ENCODE results near the gene CWF19L2. TPM values are rescaled to one million over a fixed set of nuclear protein-coding genes. Genes with fewer than 3 reads are reported as not detected.

The CWF19L2 gene
- total and polyA plus RNA-seq, 2 of the 8 experiments (the other 6 are each of a cell fraction or from before 2014, with no cell fraction given) = 2.2 to 16.6 TPM

GRCh38 chr11:107493117-107493516 lies 35.5 kb upstream of the CWF19L2 start:
- POLR2A ChIA-PET (ENCODE audit: partially characterized antibody) = no interaction called here
- H3K23ac ChIP-seq (ENCODE audit: insufficient read length) = no peak overlapping the region
- no peaks in the 10 kb centered on the region for H3K79me1 ChIP-seq (ENCODE audit: low read depth, low read length)
- H3K56ac ChIP-seq (replicated peaks; ENCODE audit: insufficient read length, low read depth, low read length) = no peak overlapping the region
- no peaks in the 10 kb centered on the region for H3K9me3 ChIP-seq (ENCODE audit: insufficient read depth in 2 of 2, low read depth in 1 of 2, low read length in 1 of 2)
- no peak overlapping the region for H3K9ac ChIP-seq (replicated peaks in 1 of 4; ENCODE audit: extremely low read depth in 1 of 4, low read depth in 3 of 4, low read length in 3 of 4)
- H2BK15ac ChIP-seq (ENCODE audit: low read length) = no peak overlapping the region
- no peak overlapping the region for H3K4ac ChIP-seq (replicated peaks; ENCODE audit: insufficient read length, low read depth, low read length)
- no peak overlapping the region for H2BK20ac ChIP-seq (ENCODE audit: low read length)
- CTCF ChIA-PET (ENCODE audit: partially characterized antibody) = no interaction called here
- no peak overlapping the region for H4K5ac ChIP-seq (ENCODE audit: insufficient read length, low read depth, low read length)
- H2BK12ac ChIP-seq (ENCODE audit: low read depth, low read length) = no peak overlapping the region
- H3K4me2 ChIP-seq (ENCODE audit: insufficient read depth in 1 of 2, low read depth in 2 of 2, low read length in 2 of 2) = no peak overlapping the region
- no peak overlapping the region for H3K18ac ChIP-seq (ENCODE audit: extremely low read depth, low read length)
- no peak overlapping the region for H4K8ac ChIP-seq (ENCODE audit: extremely low read depth, insufficient read depth, low read length)
- H2BK5ac ChIP-seq (ENCODE audit: low read depth, low read length) = no peak overlapping the region
- DNase-seq (ENCODE audit: low read depth in 1 of 2, low spot score in 2 of 2) (no peak), FAIRE-seq (no peak)
- H3K23me2 ChIP-seq (ENCODE audit: low read depth, low read length) = no peaks in the 10 kb centered on the region
- WGBS, 2 experiments (ENCODE audit: extremely low coverage in 1 of 2, insufficient coverage in 1 of 2, insufficient read length in 1 of 2, insufficient replicate concordance in 2 of 2, low coverage in 1 of 2, low lambda C conversion rate in 2 of 2, missing lambda C conversion rate in 1 of 2) = 100% methylated on average over 1 of the region's 1 CpG; no CpG with 5 or more reads in 1 of the 2 experiments
- no peak overlapping the region for H3K4me3 ChIP-seq (ENCODE audit: extremely low read depth in 1 of 4, insufficient read depth in 2 of 4, low read depth in 3 of 4, low read length in 4 of 4)
- no peaks in the 10 kb centered on the region for H4K20me1 ChIP-seq (replicated peaks in 1 of 2; ENCODE audit: control insufficient read depth in 1 of 2, insufficient read depth in 2 of 2, low read length in 2 of 2)
- H3K4me1 ChIP-seq (replicated peaks in 1 of 4; ENCODE audit: control insufficient read depth in 3 of 4, insufficient read depth in 4 of 4, low read length in 3 of 4) = no peaks in the 10 kb centered on the region
- H3K79me2 ChIP-seq (ENCODE audit: control insufficient read depth in 1 of 2, insufficient read depth in 2 of 2, low read length in 2 of 2) = no peaks in the 10 kb centered on the region
- no peak overlapping the region for H2AK5ac ChIP-seq (ENCODE audit: low read depth, low read length)
- no peak overlapping the region for H2BK120ac ChIP-seq (replicated peaks; ENCODE audit: low read depth, low read length)
- H3K14ac ChIP-seq (ENCODE audit: insufficient read length) = no peak overlapping the region
- no peak overlapping the region for H2AFZ ChIP-seq (ENCODE audit: low read length)
- no peaks in the 10 kb centered on the region for H3K27me3 ChIP-seq (replicated peaks in 1 of 4; ENCODE audit: control insufficient read depth in 3 of 4, extremely low read depth in 1 of 4, insufficient read depth in 3 of 4, low read length in 3 of 4)
- H3K36me3 ChIP-seq (ENCODE audit: control insufficient read depth in 2 of 4, insufficient read depth in 4 of 4, low read length in 3 of 4) = no peaks in the 10 kb centered on the region
- no peak overlapping the region for H3K27ac ChIP-seq (ENCODE audit: low read depth, low read length)
- no peak overlapping the region for H4K91ac ChIP-seq (replicated peaks; ENCODE audit: insufficient read length, low read length)
- TF ChIP-seq BCL11A (IDR thresholded peaks at IDR 0.05; ENCODE audit: low read depth in 2 of 2, low read length in 2 of 2) = no peak
- no peak for TF ChIP-seq POU5F1 (IDR thresholded peaks at IDR 0.05; ENCODE audit: low read depth, low read length)
- no peak for TF ChIP-seq JUND (IDR thresholded peaks at IDR 0.05; ENCODE audit: low read length)
- no peak for TF ChIP-seq E2F6 (IDR thresholded peaks at IDR 0.05)
- TF ChIP-seq FOSL1 (IDR thresholded peaks at IDR 0.05; ENCODE audit: insufficient read depth, low read depth, low read length) = no peak
- TF ChIP-seq BRCA1 (IDR thresholded peaks at IDR 0.05; ENCODE audit: low read depth, low read length) = no peak
- no peak for TF ChIP-seq CTBP2 (IDR thresholded peaks at IDR 0.05; ENCODE audit: borderline replicate concordance, insufficient read depth, insufficient read length, low read length)
- TF ChIP-seq KDM4A (IDR thresholded peaks at IDR 0.05; ENCODE audit: low read depth, low read length, severe bottlenecking) = no peak
- no peak for TF ChIP-seq USF2 (IDR thresholded peaks at IDR 0.05; ENCODE audit: low read length)
- no peak for TF ChIP-seq HDAC2 (IDR thresholded peaks at IDR 0.05; ENCODE audit: borderline replicate concordance in 1 of 2, low read depth in 2 of 2, low read length in 2 of 2)
- TF ChIP-seq TBP (IDR thresholded peaks at IDR 0.05; ENCODE audit: low read depth, low read length) = no peak
- no peak for TF ChIP-seq ATF3 (IDR thresholded peaks at IDR 0.05; ENCODE audit: insufficient read depth, low read depth, low read length)
